ENCODE results near the gene LIN28A.

- TF ChIP-seq CTCF (IDR thresholded peaks at IDR 0.05) (peak; percentile 41 to 91 (median 72)), POLR2A (IDR thresholded peaks at IDR 0.05) (no peak)
Measured at GRCh38 chr1:26417111-26417759, 6.6 kb downstream of the LIN28A start.

All from Peyer's patch (tissue), 4 donors.